ENCODE measurements around the gene SLC25A23. TPM values are rescaled to one million over a fixed set of nuclear protein-coding genes. Genes with fewer than 3 reads are reported as not detected.

SLC25A23 gene
- total RNA-seq, 1 experiment from 2014 or later = 67.6 TPM

DNA sequence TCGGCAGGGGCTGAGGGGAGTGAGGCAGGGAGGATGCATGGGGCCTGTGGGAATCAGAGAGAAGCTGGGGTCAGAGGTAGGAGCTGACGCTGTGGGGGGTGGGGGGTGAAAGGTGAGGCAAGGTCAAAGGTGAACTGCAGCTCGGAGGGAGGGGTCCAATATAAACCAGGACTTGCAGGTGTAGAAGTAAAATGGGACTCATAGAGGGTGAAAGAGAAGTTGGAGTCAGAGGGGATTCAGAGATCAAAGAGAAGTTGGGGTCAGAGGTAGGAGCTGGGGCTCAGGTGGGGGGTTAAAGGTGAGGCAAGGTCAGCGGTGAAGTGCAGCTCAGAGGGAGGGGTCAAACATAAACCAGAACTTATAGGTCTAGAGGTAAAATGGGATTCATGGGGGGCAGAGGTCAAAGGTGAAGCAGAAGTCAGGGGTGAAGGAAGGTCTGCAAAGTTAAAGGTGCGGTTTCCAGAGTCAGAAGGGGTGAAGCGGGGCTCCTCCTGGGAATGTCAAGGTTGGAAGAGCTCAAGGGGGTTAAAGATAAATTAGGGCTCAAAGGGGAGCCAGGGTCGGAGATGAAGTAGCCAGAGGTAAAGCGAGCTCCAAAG lies 34.9 kb upstream of the SLC25A23 start:
- Mint-ChIP-seq H3K9me3 (ENCODE audit: low read depth, unreplicated experiment) (peaks cover 3% of the 10 kb centered on the region), H3K4me1 (ENCODE audit: low read depth, unreplicated experiment) (no peaks in the 10 kb centered on the region), H3K4me3 (ENCODE audit: low read depth, unreplicated experiment) (no peak overlapping the region), H3K27ac (ENCODE audit: unreplicated experiment) (no peak overlapping the region), H3K36me3 (ENCODE audit: insufficient read depth, unreplicated experiment) (no peaks in the 10 kb centered on the region), H3K27me3 (ENCODE audit: unreplicated experiment) (peaks cover 26% of the 10 kb centered on the region)
- intact Hi-C loops (cut with micrococcal nuclease; ENCODE audit: unreplicated experiment) = no loop called here
- BruUV-seq (replicated peaks) = no TSS peak
- TF ChIP-seq, protein P1, sequence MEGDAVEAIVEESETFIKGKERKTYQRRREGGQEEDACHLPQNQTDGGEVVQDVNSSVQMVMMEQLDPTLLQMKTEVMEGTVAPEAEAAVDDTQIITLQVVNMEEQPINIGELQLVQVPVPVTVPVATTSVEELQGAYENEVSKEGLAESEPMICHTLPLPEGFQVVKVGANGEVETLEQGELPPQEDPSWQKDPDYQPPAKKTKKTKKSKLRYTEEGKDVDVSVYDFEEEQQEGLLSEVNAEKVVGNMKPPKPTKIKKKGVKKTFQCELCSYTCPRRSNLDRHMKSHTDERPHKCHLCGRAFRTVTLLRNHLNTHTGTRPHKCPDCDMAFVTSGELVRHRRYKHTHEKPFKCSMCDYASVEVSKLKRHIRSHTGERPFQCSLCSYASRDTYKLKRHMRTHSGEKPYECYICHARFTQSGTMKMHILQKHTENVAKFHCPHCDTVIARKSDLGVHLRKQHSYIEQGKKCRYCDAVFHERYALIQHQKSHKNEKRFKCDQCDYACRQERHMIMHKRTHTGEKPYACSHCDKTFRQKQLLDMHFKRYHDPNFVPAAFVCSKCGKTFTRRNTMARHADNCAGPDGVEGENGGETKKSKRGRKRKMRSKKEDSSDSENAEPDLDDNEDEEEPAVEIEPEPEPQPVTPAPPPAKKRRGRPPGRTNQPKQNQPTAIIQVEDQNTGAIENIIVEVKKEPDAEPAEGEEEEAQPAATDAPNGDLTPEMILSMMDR (IDR thresholded peaks at IDR 0.05; ENCODE audit: unreplicated experiment) = no peak
- no peak for DNase-seq
- CTCF ChIA-PET = no interaction called here

DNA sequence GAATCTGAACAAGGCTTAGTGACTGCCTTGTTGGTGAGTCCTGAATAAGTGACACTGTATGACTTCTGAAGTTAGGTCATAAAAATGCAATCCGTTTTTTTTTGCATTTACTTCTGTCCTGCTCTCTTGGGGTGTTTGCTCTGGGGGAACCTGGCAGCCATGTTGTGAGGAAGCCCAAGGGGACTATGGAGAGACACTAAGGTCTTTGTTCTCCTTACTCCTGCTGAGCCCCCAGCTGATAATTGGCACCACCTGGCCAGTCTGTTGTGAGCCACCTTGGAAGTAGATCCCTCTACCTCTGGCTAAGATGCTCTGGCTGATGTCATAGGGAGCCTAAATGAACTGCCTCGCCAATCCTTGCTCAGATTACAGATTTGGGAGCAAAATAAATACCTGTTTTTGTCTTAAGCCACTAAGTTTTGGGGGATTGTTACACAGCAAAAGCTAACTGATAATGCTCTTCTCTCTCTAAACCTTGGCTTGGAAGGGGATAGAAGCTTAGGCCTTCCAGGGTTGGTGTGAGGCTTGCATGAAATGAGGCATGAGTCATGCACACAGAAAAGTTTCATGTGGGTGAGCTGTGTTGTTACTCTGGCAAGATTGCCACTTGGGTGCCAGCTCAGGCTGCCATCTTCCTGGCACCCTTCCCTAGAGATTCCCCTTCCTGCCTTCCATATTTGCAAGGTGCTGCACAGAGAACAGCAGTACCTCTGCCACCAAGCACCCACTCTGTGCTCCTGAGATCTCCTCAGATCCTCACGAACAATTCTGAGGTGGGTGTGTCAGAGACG lies 32.4 kb upstream of the SLC25A23 start:
- Mint-ChIP-seq H3K9me3 (ENCODE audit: low read depth, unreplicated experiment) (peaks cover 3% of the 10 kb centered on the region), H3K36me3 (ENCODE audit: insufficient read depth, unreplicated experiment) (no peaks in the 10 kb centered on the region), H3K27me3 (ENCODE audit: unreplicated experiment) (peaks cover 16% of the 10 kb centered on the region), H3K4me1 (ENCODE audit: low read depth, unreplicated experiment) (no peaks in the 10 kb centered on the region), H3K27ac (ENCODE audit: unreplicated experiment) (no peak overlapping the region), H3K4me3 (ENCODE audit: low read depth, unreplicated experiment) (no peak overlapping the region)
- intact Hi-C loops (cut with micrococcal nuclease; ENCODE audit: unreplicated experiment) = no loop called here
- CTCF ChIA-PET = interaction anchor here (0.5 to 0.6 kb wide), 3 partner anchors 88 to 643 kb away, joined by 3 to 5 read pairs (median 4); no protein-coding TSS in a partner anchor
- DNase-seq = no peak
- TF ChIP-seq, protein P1 (IDR thresholded peaks at IDR 0.05; ENCODE audit: unreplicated experiment) = no peak
- no TSS peak for BruUV-seq (replicated peaks)

DNA sequence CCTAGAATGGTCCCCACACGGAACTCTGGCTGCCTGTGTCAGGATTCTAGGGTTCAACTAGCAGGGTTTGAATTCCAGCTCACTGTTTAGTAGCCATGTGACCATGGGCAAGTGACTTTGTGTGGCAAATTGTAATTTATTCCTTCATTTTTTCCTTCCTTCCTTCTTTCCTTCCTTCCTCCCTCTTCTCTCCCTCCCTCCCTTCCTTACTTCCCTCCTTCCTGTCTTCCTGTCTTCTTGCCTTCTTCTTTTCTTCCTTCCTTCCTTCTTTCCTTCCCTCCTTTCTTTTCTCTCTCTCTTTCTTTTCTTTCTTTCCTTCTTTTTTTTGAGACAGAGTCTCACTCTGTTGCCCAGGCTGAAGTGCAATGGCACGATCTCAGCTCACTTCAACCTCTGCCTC lies 30.5 kb upstream of the SLC25A23 start:
- Mint-ChIP-seq H3K27me3 (ENCODE audit: unreplicated experiment) (peaks cover 16% of the 10 kb centered on the region), H3K27ac (ENCODE audit: unreplicated experiment) (no peak overlapping the region), H3K4me1 (ENCODE audit: low read depth, unreplicated experiment) (no peaks in the 10 kb centered on the region), H3K4me3 (ENCODE audit: low read depth, unreplicated experiment) (no peak overlapping the region), H3K9me3 (ENCODE audit: low read depth, unreplicated experiment) (peaks cover 3% of the 10 kb centered on the region), H3K36me3 (ENCODE audit: insufficient read depth, unreplicated experiment) (no peaks in the 10 kb centered on the region)
- no TSS peak for BruUV-seq (replicated peaks)
- CTCF ChIA-PET = interaction anchor here (1.3 kb wide), 1 partner anchor 9 kb away, joined by 3 read pairs; no protein-coding TSS in a partner anchor
- no peak for DNase-seq
- intact Hi-C loops (cut with micrococcal nuclease; ENCODE audit: unreplicated experiment) = no loop called here
- TF ChIP-seq, protein P1 (IDR thresholded peaks at IDR 0.05; ENCODE audit: unreplicated experiment) = no peak

DNA sequence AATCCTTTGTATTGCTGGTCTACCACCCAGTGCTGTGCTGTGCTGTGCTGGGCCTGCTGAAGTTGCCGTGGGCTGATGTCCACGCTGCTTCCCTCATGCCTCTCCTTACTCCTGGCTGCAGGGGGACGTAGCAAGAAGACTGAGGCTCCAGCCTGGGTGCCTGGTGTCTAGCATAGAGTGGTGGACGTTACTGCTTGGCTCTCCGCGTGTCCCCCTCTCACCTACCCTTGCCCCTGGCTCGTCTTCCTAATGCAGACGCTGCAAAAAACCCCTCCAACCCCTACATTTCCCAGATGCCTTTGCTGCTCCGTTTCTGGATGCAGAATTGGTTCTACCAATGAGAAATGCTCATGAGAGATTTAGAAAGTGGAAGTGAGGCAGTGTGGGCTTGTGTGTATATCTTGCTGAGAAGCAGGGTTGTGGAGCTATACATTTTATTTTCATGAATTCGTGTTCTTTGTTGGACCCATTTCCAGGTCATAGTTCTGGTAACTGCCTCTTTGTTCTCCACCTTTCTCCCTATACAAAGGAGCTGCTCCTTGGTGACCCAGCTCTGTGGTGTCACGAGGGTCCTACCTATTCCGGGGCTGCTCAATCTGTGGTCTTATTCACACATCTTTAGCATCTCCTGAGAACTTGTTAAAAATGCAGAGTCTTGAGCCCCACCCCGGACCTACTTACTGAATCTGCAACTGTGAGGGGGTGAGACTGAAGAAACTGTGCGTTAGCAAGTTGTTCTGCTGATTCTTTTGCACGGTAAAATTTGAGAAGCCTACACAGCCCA lies 29.9 kb upstream of the SLC25A23 start:
- TF ChIP-seq, protein P1 (IDR thresholded peaks at IDR 0.05; ENCODE audit: unreplicated experiment) = no peak
- CTCF ChIA-PET = no interaction called here
- H3K4me1 Mint-ChIP-seq (ENCODE audit: low read depth, unreplicated experiment) = no peaks in the 10 kb centered on the region
- intact Hi-C loops (cut with micrococcal nuclease; ENCODE audit: unreplicated experiment) = no loop called here
- H3K9me3 Mint-ChIP-seq (ENCODE audit: low read depth, unreplicated experiment) = peaks cover 3% of the 10 kb centered on the region
- H3K27me3 Mint-ChIP-seq (ENCODE audit: unreplicated experiment) = peaks cover 16% of the 10 kb centered on the region
- no TSS peak for BruUV-seq (replicated peaks)
- no peak overlapping the region for H3K27ac Mint-ChIP-seq (ENCODE audit: unreplicated experiment)
- no peak for DNase-seq
- no peaks in the 10 kb centered on the region for H3K36me3 Mint-ChIP-seq (ENCODE audit: insufficient read depth, unreplicated experiment)
- H3K4me3 Mint-ChIP-seq (ENCODE audit: low read depth, unreplicated experiment) = no peak overlapping the region

Data from Calu3 (cell line).